HFFc6 (cell line): ENCODE results near the gene GP1BB. TPM values are rescaled to one million over a fixed set of nuclear protein-coding genes. Genes with fewer than 3 reads are reported as not detected.

Experiments used
- DNase-seq: peaks from one replicate; pipeline ENCODE4 v3.0.0-alpha.2; 2018
- H3K27ac Mint-ChIP-seq: 2 replicates; pipeline ENCODE4 v1.8.0; 2020; ENCODE audit warnings: mild to moderate bottlenecking, mixed read lengths
- H3K27me3 Mint-ChIP-seq: 2 replicates; pipeline ENCODE4 v1.8.0; 2021; ENCODE audit warnings: mild to moderate bottlenecking, moderate library complexity, mixed read lengths; ENCODE audit not compliant: insufficient read depth
- H3K36me3 Mint-ChIP-seq: 2 replicates; pipeline ENCODE4 v1.8.0; 2021; ENCODE audit warnings: low read depth, mixed read lengths
- H3K4me1 Mint-ChIP-seq: 2 replicates; pipeline ENCODE4 v1.8.0; 2020; ENCODE audit warnings: low read depth, mixed read lengths
- H3K4me3 Mint-ChIP-seq: 2 replicates; pipeline ENCODE4 v1.8.0; 2020; ENCODE audit warnings: mild to moderate bottlenecking, moderate library complexity, mixed read lengths
- H3K9me3 Mint-ChIP-seq: 2 replicates; pipeline ENCODE4 v1.8.0; 2020; ENCODE audit warnings: mild to moderate bottlenecking, mixed read lengths
- total RNA-seq, 6 experiments: library from RNA; stranded (reverse); fragmentation: NEBNext Ultra II Directional; extraction: Animal tissue kit (Norgen Biotek cat#: 25700); gene quantifications; 2 replicates in 1 of 6; 3 replicates in 5 of 6; pipeline ENCODE4 v1.2.3, GENCODE V29; 2021
- TF ChIP-seq, protein P1 (sequence below): fragments of 200-600 bp; sonication (generic); IDR thresholded peaks from 2 replicates; pipeline ENCODE4 v1.5.0; 2021; ENCODE audit warnings: antibody characterized with exemption, mild to moderate bottlenecking

The GP1BB gene
- total RNA-seq, 6 experiments from 2014 or later: 0.27 to 1.1 (median 0.41) TPM; not detected in 3

DNA sequence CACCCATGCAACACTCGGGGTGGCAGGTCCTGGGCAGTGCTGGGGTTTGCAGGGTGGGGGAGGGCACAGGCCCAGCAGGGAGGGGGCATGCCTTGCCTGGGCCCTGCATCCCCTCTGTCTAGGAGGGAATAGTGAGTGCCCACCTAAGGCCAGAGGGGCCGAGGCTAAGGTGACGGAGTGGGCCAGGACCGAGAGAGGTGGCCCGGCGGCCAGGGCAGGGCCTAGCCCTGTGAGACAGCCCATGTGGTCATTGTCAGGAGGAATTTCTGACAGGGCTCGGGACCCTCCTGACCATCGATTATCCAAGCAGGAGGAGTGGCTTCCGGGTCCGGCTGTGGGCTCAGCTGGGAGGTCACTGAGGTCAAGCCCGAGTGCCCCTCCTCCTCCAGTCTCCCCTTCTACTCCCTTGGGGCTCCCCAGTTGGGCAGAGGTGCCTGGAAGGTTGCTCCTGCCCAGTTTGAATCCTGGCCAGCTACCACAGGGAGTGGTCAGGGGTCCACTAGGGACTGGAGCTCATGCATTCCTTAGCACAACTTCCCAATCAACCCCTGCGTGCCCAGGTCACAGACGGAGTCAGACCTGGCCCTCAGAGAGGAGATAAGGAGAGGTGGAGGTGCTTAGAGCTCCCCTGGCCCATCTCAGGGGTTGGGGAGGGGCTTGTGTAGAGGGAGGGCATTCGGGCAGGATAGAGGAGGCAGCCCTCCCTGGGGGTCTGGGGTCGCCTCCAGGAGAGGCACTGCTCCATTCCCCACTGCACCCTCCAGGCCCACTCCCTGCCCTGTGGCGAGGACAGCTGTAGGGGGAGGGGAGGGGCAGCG lies 14.7 kb downstream of the GP1BB start:
- Mint-ChIP-seq H3K4me3 (no peak overlapping the region), H3K4me1 (no peaks in the 10 kb centered on the region), H3K36me3 (no peaks in the 10 kb centered on the region), H3K9me3 (no peaks in the 10 kb centered on the region), H3K27me3 (peaks cover 1% of the 10 kb centered on the region), H3K27ac (no peak overlapping the region)
- TF ChIP-seq, protein P1, sequence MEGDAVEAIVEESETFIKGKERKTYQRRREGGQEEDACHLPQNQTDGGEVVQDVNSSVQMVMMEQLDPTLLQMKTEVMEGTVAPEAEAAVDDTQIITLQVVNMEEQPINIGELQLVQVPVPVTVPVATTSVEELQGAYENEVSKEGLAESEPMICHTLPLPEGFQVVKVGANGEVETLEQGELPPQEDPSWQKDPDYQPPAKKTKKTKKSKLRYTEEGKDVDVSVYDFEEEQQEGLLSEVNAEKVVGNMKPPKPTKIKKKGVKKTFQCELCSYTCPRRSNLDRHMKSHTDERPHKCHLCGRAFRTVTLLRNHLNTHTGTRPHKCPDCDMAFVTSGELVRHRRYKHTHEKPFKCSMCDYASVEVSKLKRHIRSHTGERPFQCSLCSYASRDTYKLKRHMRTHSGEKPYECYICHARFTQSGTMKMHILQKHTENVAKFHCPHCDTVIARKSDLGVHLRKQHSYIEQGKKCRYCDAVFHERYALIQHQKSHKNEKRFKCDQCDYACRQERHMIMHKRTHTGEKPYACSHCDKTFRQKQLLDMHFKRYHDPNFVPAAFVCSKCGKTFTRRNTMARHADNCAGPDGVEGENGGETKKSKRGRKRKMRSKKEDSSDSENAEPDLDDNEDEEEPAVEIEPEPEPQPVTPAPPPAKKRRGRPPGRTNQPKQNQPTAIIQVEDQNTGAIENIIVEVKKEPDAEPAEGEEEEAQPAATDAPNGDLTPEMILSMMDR: no peak
- no peak for DNase-seq

DNA sequence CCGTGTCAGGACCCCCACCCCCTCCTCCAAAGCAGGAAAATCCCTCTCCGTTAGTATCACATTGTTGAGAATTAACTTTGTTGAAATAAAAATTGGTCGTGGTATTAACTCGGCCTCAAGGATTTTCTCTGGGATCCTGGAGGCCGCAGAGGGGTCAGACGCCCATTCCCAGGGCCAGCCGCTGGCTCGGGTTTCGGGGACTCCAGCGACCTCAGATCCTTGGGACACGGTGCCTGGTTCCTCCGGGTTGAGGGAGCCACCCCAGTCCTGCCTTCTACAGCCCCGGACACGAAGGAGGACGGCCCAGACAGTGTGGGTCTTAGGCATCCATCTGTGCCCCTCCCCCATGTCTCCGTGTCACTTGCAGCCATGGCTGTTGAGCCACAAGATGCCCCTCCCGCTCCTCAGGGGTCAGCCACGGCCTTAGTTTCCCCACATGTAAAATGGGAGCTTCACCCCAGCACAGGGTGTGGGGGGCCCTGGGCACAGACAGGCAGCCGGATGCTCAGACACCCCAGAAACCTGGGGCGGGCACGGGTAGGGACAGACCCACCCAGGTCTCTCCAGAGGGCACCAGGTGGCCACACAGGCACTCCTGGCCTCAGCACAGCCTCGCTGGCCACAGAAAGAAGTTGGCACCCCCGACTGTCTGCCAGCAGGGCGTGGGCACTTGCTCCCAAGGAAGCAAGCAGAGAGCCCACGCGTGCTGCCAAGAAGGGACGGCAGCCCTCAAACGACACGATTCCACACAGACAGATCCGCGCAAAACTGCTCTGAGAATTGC lies 15.5 kb downstream of the GP1BB start:
- no peaks in the 10 kb centered on the region for H3K36me3 Mint-ChIP-seq
- H3K9me3 Mint-ChIP-seq: no peaks in the 10 kb centered on the region
- no peak overlapping the region for H3K27ac Mint-ChIP-seq
- DNase-seq: no peak
- H3K27me3 Mint-ChIP-seq: peaks cover 1% of the 10 kb centered on the region
- TF ChIP-seq, protein P1: no peak
- no peaks in the 10 kb centered on the region for H3K4me1 Mint-ChIP-seq
- H3K4me3 Mint-ChIP-seq: no peak overlapping the region

DNA sequence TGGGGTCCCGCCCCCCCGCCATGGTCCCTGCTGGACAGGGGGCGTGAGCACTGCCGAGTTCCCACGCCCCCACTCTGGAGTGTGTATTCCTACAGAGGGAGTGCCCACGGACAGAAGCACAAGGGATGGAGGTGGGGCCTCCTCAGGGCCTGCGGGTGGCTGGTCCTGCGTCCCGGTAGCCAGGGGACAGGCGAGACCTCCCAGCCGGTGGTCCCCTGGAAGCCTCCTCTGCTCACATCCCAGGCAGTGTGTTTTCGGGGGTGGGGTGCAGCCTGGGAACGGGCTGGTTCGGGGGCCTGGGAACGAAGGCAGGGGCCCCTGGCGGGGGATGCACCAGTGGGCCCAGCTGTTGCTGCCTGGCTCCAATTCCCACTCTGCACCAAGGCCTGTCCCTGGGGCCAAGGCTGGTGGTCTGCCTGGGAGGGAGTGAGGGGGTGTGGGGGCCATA lies 16.1 kb downstream of the GP1BB start:
- DNase-seq: no peak
- Mint-ChIP-seq H3K9me3 (no peaks in the 10 kb centered on the region), H3K36me3 (no peaks in the 10 kb centered on the region), H3K27ac (no peak overlapping the region), H3K4me1 (no peaks in the 10 kb centered on the region), H3K4me3 (no peak overlapping the region), H3K27me3 (peaks cover 1% of the 10 kb centered on the region)
- TF ChIP-seq, protein P1: no peak

DNA sequence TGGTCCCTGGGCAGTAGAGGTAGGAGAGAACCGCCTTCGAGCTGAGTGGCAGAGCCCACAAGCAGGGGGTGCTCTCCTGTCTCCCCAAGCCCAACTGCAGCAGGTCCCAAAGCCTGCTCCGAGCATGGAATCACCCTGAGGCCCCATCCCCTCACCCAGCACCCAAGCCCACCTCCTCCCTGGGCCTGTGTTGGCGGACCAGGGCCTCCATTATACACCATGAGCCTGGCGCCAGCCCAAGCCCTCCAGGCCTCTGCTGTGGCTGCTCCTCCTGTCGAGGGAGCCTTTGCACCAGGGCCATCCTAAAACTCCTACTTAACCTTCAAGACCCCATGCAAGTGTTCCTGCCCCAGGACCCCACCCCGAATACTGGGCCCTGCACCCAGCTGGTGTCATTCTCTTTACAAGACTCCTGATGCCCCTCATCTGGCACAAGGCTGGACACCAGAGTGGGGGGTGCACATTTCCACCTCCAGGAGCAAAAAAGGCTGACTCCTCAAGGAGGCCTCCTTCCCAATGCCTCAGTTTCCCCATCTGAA lies 16.6 kb downstream of the GP1BB start:
- no peaks in the 10 kb centered on the region for H3K9me3 Mint-ChIP-seq
- no peak for DNase-seq
- peaks cover 1% of the 10 kb centered on the region for H3K27me3 Mint-ChIP-seq
- H3K4me3 Mint-ChIP-seq: no peak overlapping the region
- H3K27ac Mint-ChIP-seq: no peak overlapping the region
- H3K36me3 Mint-ChIP-seq: no peaks in the 10 kb centered on the region
- TF ChIP-seq, protein P1: no peak
- H3K4me1 Mint-ChIP-seq: no peaks in the 10 kb centered on the region

DNA sequence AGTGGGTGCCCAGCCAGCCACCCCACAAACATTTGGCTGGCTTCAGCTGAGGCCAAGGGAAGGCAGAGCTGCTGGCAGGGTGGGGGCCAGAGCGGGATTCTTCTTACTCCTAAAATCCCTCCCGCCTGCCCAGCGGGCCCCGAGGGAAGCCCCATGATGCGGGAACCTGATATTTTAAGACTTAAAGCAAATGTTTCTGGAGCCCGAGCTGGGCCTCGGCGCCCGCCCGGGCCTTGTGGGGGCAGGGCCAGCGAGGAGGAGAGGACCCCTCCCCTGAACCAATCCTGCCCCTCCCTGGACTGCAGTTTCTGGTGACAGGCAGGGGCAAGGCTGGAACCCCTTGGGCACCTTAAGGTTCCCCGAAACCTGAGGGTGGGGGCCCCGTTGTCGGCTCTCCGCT lies 17.2 kb downstream of the GP1BB start:
- no peaks in the 10 kb centered on the region for H3K4me1 Mint-ChIP-seq
- no peaks in the 10 kb centered on the region for H3K9me3 Mint-ChIP-seq
- peaks cover 1% of the 10 kb centered on the region for H3K27me3 Mint-ChIP-seq
- H3K4me3 Mint-ChIP-seq: no peak overlapping the region
- TF ChIP-seq, protein P1: no peak
- H3K36me3 Mint-ChIP-seq: no peaks in the 10 kb centered on the region
- DNase-seq: no peak
- no peak overlapping the region for H3K27ac Mint-ChIP-seq
